ENCODE data around the gene ZFX. TPM values are rescaled to one million over a fixed set of nuclear protein-coding genes. Genes with fewer than 3 reads are reported as not detected.
"Not testable (repeated sequence)": the region's sequence is repeated elsewhere in the genome, so short reads cannot be mapped to it uniquely, and the experiment has no call there.

Gene ZFX
- total RNA-seq, 6 experiments from 2014 or later: 28.1 to 34.0 (median 32.9) TPM

GRCh38 chrX:24153796-24154189 is 4.3 kb downstream of the ZFX start:
- Mint-ChIP-seq H3K36me3 (ENCODE audit: low read depth) (peaks cover 13% of the 10 kb centered on the region), H3K9me3 (no peaks in the 10 kb centered on the region), H3K4me1 (ENCODE audit: low read depth) (peaks cover 57% of the 10 kb centered on the region), H3K27ac (peak overlapping the region; percentile 78), H3K4me3 (peak overlapping the region; percentile 96), H3K27me3 (ENCODE audit: insufficient read depth) (peaks cover 3% of the 10 kb centered on the region; the same call in 1 of the 2 replicates)
- TF ChIP-seq CTCF (IDR thresholded peaks at IDR 0.05): no peak
- no peak for DNase-seq

- DNase-seq: no peak
- TF ChIP-seq CTCF (IDR thresholded peaks at IDR 0.05): no peak
- H3K4me1 Mint-ChIP-seq (ENCODE audit: low read depth): peaks cover 57% of the 10 kb centered on the region
- H3K36me3 Mint-ChIP-seq (ENCODE audit: low read depth): peaks cover 13% of the 10 kb centered on the region
- H3K4me3 Mint-ChIP-seq: peak overlapping the region; percentile 77
- H3K9me3 Mint-ChIP-seq: no peaks in the 10 kb centered on the region
- H3K27me3 Mint-ChIP-seq (ENCODE audit: insufficient read depth): peaks cover 3% of the 10 kb centered on the region; the same call in 1 of the 2 replicates
- peak overlapping the region; percentile 64; the same call in 1 of the 2 replicates for H3K27ac Mint-ChIP-seq
Observed at GRCh38 chrX:24154490-24155034, 5.0 kb downstream of the ZFX start.

- not testable (repeated sequence) for H3K9me3 Mint-ChIP-seq; H3K27me3 Mint-ChIP-seq (ENCODE audit: insufficient read depth); DNase-seq
- Mint-ChIP-seq H3K36me3 (ENCODE audit: low read depth) (peaks cover 10% of the 10 kb centered on the region), H3K4me1 (ENCODE audit: low read depth) (peaks cover 57% of the 10 kb centered on the region), H3K27ac (peak overlapping the region; percentile 43; the same call in 1 of the 2 replicates), H3K4me3 (0 out of 2 replicates have a peak overlapping the region, but pooled peaks have one; percentile 13)
Observed at GRCh38 chrX:24155747-24156146, 6.2 kb downstream of the ZFX start.

- TF ChIP-seq CTCF (IDR thresholded peaks at IDR 0.05): no peak
- no peaks in the 10 kb centered on the region for H3K9me3 Mint-ChIP-seq
- H3K27me3 Mint-ChIP-seq (ENCODE audit: insufficient read depth): peaks cover 2% of the 10 kb centered on the region; the same call in 1 of the 2 replicates
- no peak for DNase-seq
- H3K27ac Mint-ChIP-seq: no peak overlapping the region; the same call in 1 of the 2 replicates
- peaks cover 6% of the 10 kb centered on the region; the same call in 1 of the 2 replicates for H3K36me3 Mint-ChIP-seq (ENCODE audit: low read depth)
- no peak overlapping the region for H3K4me3 Mint-ChIP-seq
- H3K4me1 Mint-ChIP-seq (ENCODE audit: low read depth): peaks cover 56% of the 10 kb centered on the region
Observed at GRCh38 chrX:24156177-24156576, 6.6 kb downstream of the ZFX start.

GRCh38 chrX:24158881-24159280 is 9.4 kb downstream of the ZFX start:
- Mint-ChIP-seq H3K27ac (no peak overlapping the region; the same call in 1 of the 2 replicates), H3K4me1 (ENCODE audit: low read depth) (peaks cover 34% of the 10 kb centered on the region), H3K27me3 (ENCODE audit: insufficient read depth) (no peaks in the 10 kb centered on the region), H3K4me3 (no peak overlapping the region), H3K36me3 (ENCODE audit: low read depth) (no peaks in the 10 kb centered on the region), H3K9me3 (no peaks in the 10 kb centered on the region)
- TF ChIP-seq CTCF (IDR thresholded peaks at IDR 0.05): no peak
- DNase-seq: no peak

- no peak for DNase-seq
- peaks cover 5% of the 10 kb centered on the region; the same call in 1 of the 2 replicates for H3K36me3 Mint-ChIP-seq (ENCODE audit: low read depth)
- H3K9me3 Mint-ChIP-seq: no peaks in the 10 kb centered on the region
- no peak overlapping the region for H3K4me3 Mint-ChIP-seq
- TF ChIP-seq CTCF (IDR thresholded peaks at IDR 0.05): no peak
- peaks cover 7% of the 10 kb centered on the region for H3K27me3 Mint-ChIP-seq (ENCODE audit: insufficient read depth)
- peaks cover 56% of the 10 kb centered on the region for H3K4me1 Mint-ChIP-seq (ENCODE audit: low read depth)
- H3K27ac Mint-ChIP-seq: no peak overlapping the region
Observed at GRCh38 chrX:24166078-24166477, 16.5 kb downstream of the ZFX start.
